Prostate gland (tissue), 2 donors: ENCODE results near the gene RBM12.

Experiments used
- POLR2A ChIP-seq: fragments of 450-650 bp; IDR thresholded peaks from one replicate; pipeline ENCODE4 v1.6.1; 2016; ENCODE audit warnings: antibody characterized with exemption, mild to moderate bottlenecking
- POLR2AphosphoS5 ChIP-seq: sonication (generic); formaldehyde crosslinking; IDR thresholded peaks from one replicate; pipeline ENCODE4 v1.6.1; 2017; ENCODE audit warnings: antibody characterized with exemption
- TF ChIP-seq, protein P1 (sequence below), 4 experiments: fragments of 200-600 bp in 2 of 4; fragments of 450-650 bp in 2 of 4; sonication (generic) in 2 of 4; IDR thresholded peaks; 1 replicate in 3 of 4; 2 replicates in 1 of 4; pipeline ENCODE4 v1.5.1; 2016 to 2019; ENCODE audit warnings: antibody characterized with exemption in 4 of 4, mild to moderate bottlenecking in 2 of 4, moderate library complexity in 2 of 4

DNA sequence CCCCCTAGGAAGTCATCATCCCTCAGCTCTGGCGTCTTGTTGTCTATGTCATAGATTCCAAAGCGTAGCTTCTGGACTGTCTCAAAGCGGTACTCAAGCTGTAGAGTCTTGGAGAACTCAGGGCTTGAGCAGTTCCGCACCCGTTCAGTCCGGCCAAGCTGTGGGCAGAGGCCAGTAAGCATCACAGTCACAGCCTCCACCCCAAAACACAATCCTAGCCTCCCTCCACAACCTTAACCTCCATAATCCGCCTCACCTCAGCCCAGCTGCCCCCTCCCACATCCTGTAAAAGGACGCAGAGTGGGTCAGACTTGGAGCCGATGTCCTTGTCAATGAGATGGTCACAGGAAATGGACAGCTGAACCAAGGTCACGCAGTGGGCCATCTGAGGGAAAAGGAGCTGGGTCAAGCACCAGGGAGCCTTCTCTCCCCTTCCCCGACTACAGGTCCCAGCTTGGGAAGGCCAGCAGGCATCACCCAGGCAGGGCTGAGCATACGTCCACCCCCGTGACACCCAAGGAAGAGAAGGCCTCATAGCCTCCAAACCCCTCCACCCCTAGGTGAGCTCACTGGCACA is 32.1 kb downstream of the RBM12 start:
- TF ChIP-seq POLR2A = no peak
- TF ChIP-seq, protein P1, sequence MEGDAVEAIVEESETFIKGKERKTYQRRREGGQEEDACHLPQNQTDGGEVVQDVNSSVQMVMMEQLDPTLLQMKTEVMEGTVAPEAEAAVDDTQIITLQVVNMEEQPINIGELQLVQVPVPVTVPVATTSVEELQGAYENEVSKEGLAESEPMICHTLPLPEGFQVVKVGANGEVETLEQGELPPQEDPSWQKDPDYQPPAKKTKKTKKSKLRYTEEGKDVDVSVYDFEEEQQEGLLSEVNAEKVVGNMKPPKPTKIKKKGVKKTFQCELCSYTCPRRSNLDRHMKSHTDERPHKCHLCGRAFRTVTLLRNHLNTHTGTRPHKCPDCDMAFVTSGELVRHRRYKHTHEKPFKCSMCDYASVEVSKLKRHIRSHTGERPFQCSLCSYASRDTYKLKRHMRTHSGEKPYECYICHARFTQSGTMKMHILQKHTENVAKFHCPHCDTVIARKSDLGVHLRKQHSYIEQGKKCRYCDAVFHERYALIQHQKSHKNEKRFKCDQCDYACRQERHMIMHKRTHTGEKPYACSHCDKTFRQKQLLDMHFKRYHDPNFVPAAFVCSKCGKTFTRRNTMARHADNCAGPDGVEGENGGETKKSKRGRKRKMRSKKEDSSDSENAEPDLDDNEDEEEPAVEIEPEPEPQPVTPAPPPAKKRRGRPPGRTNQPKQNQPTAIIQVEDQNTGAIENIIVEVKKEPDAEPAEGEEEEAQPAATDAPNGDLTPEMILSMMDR (IDR thresholded peaks at IDR 0.05) = no peak
- no peak for TF ChIP-seq POLR2AphosphoS5
